ENCODE measurements around the gene FOLR3.
"Not testable (repeated sequence)": the region's sequence is repeated elsewhere in the genome, so short reads cannot be mapped to it uniquely, and the experiment has no call there.

Gene FOLR3

DNA sequence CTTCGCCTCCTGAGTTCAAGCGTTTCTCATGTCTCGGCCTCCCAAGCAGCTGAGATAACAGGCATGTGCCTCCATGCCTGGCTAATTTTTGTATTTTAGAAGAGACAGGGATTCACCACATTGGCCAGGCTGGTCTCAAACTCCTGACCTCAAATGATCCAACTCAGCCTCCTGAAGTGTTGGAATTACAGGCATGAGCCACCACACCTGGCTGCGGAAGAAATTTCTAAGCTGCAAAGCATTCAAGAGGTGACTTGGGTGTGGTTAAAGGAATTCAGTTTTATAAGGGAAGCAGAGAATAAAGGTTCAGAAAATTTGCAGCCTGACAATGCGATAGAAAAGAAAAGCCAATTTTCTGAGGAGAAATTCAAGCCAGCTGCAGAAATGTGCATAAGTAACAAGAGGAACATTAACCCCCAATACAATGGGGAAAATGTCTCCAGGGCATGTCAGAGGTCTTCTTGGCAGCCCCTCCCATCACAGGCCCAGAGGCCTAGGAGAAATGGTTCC lies 33.6 kb downstream of the FOLR3 start:
- not testable (repeated sequence) for DNase-seq

DNA sequence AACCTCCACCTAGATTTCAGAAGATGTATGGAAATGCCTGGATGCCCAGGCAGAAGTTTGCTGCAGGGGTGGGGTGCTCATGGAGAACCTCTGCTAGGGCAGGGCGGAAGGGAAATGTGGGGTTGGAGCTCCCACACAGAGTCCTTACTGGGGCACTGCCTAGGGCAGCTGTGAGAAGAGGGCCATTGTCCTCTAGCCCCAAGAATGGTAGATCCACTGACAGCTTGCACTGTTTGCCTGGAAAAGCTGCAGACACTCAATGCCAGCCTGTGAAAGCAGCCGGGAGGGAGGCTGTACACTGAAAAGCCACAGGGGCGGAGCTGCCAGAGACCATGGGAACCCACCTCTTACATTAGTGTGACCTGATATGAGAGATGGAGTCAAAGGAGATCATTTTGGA lies 34.2 kb downstream of the FOLR3 start:
- not testable (repeated sequence) for DNase-seq

DNA sequence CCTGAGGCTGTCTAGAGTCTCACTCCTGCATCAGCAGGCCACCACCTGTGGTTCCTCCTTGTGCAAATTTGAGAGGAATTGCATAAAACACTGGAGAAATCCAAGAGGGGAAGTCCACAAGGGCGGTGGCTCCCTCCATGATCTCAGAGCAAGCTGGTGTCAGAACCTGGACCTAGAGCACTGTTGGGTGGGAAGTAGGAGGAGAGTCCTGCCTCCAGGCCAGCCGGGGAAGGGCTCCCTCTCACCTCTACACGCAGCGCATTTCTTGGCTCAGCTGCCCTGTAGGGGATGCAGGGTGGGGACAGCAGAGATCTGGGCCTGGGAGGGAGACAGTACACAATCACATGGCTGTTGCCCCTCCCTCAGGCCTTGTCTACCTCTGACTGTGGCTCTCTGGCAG lies 36.5 kb downstream of the FOLR3 start:
- DNase-seq: not testable (repeated sequence)

DNA sequence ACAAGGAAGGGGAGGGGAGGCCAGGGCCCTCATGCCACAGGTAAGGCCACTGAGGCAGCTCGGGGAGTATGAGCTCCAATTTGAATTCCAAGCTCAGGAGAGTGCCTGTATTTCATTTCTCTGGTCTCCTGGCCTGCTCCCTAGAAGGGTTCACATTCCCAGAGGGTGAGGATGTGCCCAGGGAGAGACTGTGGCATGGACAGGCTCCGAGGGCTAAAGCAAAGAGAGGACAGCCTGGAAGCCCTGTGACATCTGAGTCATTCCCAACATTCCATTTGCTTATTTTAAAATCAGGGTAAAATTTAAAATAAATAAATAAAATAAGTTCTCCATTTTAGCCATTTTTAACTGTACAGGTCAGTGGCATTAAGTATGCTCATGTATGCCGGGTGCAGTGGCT lies 37.8 kb downstream of the FOLR3 start:
- no peak for DNase-seq

DNA sequence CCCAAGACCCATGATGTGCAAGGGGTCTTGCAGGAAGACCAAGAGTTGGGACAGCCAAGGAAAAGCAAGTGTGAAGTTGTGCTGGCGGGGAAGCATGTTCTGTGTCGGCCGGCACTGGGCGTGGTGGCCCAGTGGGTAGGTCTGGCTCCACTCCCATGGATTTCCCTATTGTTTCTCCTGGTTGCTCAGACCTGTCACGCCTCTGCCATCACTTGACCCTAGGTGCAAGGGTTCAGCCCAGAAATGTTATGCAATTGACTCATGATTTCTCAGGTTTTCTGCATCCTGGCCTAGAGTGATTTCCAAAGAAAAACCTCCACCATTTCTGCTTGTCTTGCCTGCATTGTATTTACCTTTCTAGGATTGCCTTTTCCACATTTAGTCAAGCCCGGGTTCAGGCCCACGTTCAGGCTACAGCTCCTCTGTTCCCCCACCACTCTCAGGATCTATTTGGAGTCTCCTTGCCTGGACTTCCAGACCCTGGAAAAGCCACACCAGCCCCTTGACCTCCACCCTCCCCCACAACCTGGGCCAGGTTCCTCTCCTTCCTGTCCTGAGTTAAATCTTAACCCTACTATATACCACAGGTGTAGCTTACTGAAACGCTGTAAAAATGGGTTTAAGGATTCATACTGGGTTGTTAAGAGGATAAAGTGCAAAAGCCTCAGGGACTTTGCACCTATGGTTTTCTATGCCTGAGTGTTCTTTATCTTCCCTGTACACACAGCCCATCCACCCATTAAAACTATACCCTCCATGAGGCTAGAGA lies 39.0 kb downstream of the FOLR3 start:
- DNase-seq: no peak

DNA sequence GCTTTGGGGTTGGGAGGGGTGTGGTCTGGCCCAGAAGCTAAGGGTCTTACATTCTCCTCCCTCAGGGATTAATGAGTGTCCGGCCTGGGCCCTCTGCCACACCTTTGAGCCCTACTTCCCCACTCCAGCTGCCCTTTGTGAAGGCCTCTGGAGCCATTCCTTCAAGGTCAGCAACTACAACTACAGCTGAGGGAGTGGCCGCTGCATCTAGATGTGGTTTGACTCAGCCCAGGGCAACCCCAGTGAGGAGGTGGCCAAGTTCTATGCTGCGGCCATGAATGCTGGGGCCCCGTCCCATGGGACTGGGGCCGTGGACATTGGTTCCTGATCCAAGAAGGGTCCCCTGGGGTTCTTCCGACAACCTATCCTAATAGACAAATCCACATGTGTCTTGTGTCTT lies 42.1 kb downstream of the FOLR3 start:
- no peak for DNase-seq

DNA sequence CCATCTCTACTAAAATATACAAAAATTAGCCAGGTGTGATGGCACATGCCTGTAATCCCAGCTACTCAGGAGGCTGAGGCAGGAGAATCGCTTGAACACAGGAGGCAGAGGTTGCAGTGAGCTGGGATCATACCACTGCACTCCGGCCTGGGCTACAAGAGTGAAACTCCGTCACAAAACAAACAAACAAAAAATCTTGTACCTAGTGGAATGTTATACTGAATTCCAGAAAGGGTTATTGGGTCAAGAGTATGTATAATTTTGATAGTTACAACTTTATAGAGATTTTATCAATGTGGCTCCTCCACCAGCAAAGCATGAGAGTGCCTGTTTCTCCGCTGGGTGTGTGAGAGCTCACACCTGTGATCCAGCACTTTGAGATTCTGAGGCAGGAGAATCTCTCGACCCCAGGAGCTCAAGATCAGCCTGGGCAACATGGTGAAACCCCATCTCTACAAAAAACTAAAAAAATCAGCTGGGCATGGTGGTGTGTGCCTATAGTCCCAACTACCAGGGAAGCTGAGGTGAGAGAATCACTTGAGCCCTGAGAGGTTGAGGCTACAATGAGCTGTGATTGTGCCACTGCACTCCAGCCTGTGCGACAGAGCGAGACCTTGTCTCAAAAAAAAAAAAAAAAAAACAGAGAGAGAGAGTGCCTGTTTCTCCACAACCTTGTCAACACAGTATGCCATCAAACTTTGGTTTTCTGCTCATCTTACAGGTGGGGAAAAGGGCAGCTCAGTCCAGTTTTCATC lies 43.7 kb downstream of the FOLR3 start:
- no peak for DNase-seq

DNA sequence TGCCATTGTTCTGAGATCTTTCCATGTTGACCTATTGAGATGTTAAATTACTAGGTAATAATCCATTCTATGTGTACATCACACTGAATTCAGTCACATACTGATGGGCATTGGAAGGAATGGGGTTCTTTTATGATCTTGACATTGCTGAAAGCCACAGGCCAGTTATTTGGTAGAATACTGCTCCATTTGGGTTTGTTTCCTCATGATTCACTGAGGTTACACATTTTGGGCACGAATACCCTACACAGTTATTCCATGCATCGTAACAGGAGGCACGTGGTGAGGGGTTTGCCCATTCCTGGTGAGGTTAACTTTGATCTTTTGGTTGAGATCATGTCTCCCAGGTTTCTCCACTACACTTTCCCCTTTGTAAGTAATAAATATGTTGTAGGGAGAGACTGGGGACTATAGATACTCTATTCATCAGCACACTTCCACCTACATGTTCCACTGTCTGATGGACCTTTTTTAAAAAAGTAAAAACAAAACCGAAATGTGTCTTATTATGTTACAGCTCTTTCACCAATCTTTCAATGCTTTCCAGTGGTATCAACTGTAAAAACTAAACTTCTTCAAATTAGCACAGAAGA lies 44.4 kb downstream of the FOLR3 start:
- DNase-seq: peak; percentile 16

DNA sequence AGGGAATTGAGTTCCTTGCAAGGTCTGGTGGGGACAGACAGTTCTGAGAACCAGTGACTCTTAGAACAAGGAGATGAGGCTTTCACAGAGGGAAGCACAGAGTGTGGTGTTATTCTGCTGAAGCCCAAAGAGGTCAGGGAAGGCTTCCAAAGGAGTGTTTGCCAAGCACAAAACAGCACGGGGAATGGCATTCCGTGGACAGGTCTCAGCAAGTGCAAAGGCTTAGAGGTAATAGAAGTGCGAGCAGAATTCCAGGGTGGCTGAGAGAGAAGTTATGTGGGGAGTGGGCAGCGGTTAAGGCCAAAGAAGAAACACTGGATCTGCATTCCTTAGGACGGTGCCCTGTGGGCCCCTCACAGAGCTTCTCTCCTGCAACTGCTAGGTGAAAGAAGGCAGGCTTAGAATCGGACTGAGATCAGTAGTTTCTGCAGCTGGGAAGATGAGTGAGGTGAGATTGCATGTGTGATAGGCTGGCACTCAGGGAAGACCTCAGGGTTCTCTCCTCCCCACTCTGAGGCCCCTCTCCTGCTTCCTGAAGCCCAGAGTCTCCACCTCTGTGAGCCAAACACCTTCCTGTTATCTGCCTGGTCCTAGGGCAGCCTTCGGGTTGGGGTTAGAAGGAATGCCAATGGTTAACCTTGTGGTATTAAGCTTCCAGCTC lies 45.5 kb downstream of the FOLR3 start:
- DNase-seq: not testable (repeated sequence)

DNA sequence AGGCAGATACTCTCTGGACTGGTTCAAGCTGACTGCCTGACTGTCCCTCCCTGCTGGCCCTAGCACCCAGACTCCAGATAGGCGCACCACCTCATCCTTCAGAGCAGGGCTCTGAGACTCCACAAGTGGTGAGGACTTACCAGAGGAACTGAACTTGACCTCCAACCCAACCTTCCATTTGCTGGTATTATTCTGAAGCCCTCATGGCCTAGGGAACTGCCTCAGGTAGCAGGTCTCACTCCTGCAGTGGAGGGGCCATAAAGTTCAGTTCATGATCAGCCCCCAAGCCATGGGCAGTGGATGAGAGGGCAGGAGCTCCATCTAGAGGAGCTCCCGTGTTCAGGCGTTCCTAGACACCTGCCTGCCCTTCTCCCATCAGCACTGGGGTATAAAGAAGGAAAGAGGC lies 46.0 kb downstream of the FOLR3 start:
- not testable (repeated sequence) for DNase-seq

DNA sequence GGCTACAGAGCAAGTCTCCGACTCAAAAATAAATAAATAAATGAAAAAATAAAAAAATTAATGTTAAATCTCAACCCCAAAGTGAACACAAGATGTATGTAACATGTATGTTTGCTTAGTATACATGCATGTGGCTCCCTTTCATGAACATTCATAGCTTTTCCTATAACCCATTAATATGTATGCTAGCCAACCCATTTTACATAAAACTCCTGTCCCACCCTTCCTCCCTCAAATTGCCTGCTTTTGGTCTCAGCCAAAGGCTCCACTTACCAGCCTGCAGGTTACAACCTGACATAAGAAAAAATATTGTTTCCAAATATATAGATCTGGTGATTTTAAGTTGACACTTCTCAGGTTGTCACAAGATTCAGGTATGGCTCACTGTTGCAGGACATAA lies 52.7 kb downstream of the FOLR3 start:
- DNase-seq: no peak

Data from fibroblast of upper back skin (primary cell).